HG03442 (cell line): ENCODE results near the gene TFAP2D.

Experiments
- ATAC-seq: cut with Tn5 transposase; IDR thresholded peaks from one replicate; pipeline ENCODE4 v1.9.1; 2021; ENCODE audit warnings: mild to moderate bottlenecking, moderate library complexity; ENCODE audit not compliant: unreplicated experiment

TFAP2D gene

DNA sequence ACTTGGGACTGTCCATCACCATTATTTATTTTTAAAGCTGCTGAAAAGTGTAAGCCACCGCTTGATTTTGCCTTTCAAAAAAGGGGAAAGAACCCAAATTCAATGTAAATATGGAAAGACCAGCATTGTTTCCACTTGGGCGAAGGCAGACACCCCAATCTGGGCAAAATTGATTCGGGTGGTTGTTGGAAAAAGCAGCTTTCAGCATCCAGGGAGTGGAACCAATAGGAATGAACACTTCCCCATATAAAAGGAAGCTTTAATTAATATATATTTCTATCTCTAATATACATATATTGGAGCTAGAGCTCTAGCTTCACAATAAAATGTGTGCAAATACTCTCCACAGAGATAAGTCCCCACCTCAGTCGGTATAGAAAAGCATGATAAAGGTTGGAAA is at the start of gene TFAP2D:
TSS of gene TFAP2D (plus strand) at position 301 of the 400 bp plus-strand sequence. CDS start 530 bp downstream, outside the sequence.
- no peak for ATAC-seq

DNA sequence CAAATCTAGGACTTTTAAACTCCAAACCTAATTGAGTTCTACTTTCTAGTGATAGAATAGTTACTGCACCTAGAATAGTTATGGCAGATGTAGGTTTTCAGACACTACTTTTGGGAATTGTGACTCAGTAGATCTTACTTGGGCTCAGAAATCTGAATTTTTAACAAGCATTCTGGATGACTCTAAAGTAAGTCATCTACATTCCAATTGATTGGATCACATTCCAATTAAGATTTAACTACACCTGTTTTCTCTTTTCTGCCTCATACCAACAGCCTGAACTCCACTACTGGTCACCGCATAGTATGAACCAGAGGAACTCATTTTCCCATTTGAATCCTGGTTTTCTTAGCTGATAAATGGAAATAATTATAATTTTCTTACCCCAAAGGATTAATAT is 49.5 kb upstream of the TFAP2D start:
- no peak for ATAC-seq

DNA sequence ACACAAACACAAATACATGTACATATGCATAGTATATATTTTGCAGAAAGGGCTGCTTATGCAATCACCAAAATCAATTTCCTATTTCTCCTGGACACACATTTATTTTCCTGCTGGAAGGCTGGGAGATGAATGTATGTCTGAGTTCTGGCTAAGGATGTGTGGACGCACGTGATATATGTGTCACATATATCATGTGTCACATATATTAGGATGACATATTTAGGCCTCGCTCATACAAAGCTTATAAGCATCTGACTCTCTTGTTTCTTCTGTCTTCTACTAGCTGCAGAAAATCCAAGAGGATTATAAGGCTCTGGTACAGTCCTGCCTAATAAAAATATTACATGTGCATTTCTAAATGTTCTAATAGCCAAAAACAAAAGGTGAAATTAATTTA is 47.2 kb upstream of the TFAP2D start:
- no peak for ATAC-seq

DNA sequence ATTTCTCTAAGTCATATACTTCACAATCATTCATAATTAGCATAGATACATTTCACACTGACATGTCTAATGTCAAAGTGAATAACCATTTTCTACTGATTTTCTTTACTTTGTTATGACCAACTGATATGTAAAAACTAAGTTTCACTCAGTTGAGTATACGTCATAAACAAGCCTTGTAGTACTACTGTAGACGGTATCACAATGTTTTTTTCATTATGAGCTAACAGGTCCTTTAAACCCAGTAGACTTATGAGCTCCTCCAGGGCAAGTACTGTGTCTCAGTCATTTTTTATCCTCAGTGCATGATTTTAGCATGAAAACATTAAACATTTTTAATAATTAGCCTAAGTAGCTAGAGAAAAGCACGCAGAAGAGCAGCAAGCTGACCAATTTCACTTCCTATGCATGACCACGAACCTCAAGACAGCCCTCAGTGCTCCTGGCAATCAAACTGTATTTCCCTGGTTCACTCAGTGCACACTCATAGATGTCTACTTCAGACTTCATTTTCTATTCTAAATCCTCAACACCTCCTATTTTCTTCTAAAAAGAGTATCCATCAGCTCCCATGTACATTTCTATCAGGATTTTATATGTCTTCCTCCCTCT is 32.0 kb upstream of the TFAP2D start:
- no peak for ATAC-seq

DNA sequence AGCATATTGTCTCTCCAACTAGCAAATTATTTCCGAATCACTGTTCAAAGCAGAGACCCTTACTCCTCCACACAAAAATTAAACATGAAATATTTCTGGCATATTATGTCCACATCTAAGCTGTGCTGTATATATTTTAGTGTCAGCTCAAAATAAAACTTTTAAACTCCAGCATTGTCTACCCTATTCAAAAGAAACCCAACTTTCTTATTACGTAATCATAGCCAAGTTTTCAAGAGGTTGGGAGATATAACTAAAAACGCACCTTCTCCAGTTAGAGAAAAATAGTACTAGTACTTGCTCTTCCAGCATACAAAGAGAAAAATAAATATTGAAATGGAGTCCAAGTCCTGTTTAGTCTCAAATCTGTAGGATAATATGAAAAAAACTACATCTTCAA is 24.1 kb upstream of the TFAP2D start:
- no peak for ATAC-seq

DNA sequence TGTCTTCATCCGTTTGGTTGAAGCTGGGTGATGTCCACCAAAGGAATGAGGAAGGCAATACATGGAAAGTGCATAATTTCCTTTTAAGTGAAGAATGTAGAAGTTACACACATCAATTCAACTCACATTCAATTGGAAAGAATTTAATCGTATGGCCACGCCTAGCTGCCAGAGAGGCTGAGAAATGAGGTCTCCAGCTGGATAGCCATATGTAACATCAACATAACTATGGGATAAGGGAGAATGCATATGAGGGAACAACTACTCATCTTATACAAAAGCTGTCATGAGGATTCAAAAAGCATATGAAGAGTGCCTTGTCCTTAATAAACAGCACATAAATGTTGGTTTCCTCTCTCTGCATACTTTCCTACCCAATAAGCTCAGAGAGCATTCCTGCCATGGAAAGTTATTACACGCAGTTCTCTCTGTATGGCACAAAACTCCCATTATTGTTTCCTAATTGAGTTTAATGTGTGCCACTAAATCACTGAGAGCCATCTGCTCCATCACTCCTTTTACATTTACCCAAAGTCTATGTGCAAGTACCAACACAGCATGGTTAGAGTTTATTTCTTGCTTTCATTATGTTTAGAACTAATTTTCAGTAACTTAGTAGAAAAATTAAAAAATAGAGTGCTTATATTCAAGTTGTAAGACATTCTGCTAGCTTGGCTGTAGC is 21.4 kb upstream of the TFAP2D start:
- no peak for ATAC-seq

DNA sequence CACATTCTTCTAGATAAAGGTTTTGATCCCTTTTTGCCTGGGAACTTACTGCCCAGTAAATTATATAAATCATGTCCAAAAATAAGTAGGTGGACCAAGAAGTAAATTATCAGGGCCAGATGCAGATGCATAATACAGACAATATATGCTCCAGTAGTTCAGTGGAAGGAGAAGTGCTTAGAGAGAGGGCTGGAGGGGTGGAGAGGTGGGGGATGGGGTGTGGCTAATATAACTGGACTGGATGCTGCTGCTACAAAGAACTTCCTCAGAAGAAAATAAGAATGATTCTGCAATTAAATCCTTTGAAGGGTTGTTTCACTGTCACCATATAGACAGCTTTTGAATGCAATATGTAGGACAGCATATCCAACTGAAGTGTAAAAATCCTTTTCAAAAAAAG is 14.8 kb upstream of the TFAP2D start:
- no peak for ATAC-seq

DNA sequence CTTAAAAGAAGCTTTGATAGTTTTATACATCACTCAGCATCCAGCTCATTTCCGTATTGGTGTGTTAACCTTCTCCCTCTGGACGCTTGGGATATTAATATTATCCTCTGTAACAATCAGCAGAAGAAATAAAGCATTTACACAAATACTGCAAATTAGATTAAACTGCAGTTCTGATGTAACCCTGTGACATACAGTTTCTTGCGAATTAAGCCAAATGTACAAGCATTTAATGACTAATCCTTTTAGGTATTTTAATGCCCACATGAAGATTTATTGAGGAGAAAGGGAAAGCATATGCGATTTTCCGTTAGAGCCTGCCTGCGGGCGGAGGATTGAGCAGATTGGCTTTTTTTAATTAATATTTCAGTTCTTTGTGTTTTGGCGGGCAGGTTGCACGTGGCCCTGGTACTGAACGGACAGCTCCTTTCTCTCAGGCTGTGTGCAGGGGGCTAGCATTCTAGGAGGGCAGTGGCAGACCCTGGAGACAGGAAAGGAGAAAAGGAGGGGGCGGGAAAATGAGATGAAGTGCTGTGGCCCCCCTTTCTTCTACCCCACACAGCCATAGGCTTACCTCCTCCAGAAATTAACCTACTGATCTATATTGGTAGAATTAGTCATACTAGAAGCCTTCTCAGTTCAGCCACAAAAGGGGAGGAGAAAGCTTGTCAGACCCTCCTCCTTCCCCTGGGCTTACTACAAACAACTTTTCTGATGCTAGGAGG is 14.1 kb upstream of the TFAP2D start:
- peak; percentile 75 for ATAC-seq

DNA sequence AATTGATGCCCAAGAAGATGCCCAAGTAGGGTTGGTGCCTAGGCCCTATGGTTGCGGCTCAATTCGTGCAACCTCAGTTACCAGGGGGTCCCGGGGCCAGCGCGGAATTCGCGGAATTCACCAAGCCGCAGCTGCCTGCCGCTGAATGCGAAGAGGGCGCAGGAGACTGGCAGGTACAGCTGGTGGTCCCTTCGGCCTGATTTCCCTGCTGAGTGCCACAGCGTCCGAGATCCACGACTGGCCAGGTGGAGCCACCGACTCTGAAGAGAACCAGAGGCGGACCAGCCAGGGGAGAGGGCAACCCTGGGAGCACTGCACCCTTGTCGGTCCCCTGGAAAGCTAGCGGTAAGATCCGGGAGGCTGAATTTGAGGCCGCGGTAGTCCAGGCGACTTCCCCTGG is 6.8 kb upstream of the TFAP2D start:
- ATAC-seq: no peak

DNA sequence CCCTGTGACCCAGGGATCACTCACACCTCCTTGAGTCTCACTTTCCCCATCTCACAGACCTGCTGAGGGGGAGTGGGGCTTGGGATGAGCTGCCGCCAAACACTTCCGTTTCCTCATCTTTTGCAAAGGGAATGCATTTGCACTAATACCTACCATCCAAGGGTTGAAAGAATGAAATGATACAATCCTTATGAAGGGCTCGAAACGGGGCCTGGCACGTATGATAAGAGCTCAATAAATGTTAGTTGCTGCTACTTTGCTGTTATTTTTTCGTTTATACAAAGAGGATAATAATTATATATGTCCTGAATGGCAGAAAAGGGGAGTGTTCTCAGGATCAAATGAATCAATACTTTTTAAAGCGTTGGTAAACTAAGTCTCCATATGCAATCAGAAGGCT is 6.1 kb upstream of the TFAP2D start:
- no peak for ATAC-seq

DNA sequence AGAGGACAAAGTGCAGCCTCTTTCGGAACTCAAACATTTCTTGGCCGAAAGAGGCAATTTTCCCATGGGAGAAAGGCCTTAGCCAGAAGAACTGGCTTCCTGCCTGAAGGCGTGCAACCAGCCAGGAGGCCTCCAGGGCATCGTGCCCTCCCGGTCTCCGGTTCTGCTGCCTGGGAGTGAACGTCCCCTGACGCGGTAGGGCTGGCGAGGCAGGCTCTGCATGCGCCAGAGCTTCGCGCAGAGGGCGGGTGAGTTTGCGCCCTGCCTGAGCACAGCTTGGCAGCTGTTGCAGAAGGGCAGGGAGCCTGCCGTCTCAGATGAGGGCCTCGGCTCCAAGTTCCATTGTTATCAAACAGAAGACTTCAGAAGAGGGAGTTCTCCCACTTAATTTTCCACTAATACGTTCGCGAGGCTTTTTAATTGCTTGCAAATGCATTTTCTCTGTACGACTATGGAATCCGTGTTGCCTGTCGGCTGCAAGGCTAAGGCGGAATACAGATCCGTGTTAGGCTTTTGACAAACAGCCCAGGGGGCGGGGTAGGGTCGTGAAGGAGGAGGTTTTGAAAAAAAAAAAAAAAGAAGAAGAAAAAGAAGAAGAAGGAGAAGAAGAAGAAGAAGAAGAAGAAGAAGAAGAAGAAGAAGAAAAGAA is 5.5 kb upstream of the TFAP2D start:
- no peak for ATAC-seq

DNA sequence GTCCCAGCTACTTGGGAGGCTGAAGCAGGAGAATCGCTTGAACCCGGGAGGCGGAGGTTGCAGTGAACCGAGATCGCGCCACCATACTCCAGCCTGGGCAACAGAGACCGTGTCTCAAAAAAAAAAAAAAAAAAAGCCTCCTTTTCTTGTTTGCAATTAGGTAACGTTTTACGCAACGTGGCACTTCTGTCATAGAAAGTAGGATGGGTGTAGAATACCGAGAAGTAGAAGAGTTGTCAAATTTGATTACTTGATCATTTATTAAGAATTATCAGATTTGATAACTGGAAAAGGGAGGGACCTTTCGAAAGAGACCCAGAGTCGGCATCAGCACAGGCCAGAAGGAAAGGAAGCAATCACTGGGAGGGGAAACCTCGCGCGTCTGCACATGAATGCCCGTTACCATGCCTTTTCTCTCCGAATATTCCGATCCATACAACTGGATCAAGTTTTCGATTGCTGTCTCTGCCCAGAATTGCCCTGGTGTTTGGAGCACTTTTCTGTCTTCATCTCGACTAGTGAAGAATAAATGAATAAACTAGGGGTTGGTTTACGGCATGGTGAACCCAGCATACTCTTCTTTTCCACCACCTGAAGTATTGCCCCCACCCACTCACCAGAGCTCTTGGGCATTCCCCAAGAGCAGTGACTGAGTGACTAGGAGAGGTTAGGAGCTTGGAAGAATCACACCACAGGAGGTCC is 4.5 kb upstream of the TFAP2D start:
- no peak for ATAC-seq

DNA sequence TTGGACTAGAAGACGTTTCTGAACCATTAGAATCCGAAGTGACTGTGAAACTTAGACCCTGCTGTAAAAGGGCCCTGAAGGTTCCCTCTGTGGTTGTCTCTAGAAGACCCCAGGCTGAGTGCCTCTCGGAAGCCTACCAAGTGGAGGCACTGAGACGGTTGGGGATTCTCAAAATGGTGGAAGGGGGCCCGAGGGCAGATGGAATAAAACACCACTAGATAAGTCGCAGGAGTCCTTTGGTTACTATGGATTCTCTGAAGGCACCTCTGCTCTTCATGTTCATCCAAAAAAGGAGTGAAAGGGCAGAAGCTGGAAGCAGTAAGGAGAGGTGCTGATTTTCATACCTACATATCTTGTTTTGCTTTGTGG is 4.0 kb upstream of the TFAP2D start:
- ATAC-seq: no peak

DNA sequence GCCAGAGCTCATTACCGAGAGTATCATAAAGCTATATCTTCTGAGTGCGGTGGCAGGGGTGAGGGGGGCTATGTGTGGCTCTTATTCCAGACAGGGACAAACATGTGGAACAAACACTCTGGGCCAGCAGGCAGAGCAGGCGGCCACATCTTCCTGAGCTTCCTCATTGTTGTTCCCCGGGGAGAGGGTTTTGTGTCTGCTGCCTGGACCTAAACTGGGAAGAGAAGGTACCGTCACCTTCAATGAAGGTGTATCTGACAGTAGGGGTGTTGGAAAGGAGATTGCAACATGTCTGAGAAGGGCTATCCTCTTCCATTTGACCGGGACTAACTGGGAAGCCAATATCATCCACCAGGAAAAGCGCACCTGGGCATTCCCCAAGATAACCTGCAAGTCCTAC is 1.6 kb upstream of the TFAP2D start:
- no peak for ATAC-seq

DNA sequence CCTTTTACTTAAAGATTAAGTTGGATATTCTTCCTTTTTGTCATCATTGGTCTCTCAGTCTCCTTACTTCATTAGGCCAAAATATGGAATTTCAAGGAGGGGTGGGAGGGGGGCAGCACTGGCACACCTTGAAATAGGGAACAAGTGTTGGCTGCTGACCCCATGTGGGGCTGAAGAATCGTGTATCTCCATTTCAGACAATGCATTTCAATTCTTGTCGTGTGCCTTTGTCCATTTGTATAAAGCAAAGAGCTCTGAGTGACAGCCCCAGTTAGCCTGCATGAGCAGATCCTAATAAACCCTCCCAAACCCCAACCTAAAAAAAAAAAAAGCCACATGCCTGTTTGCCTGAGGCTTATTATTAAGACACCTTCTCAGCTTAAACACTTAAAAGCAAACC is 1.0 kb upstream of the TFAP2D start:
- ATAC-seq: no peak

DNA sequence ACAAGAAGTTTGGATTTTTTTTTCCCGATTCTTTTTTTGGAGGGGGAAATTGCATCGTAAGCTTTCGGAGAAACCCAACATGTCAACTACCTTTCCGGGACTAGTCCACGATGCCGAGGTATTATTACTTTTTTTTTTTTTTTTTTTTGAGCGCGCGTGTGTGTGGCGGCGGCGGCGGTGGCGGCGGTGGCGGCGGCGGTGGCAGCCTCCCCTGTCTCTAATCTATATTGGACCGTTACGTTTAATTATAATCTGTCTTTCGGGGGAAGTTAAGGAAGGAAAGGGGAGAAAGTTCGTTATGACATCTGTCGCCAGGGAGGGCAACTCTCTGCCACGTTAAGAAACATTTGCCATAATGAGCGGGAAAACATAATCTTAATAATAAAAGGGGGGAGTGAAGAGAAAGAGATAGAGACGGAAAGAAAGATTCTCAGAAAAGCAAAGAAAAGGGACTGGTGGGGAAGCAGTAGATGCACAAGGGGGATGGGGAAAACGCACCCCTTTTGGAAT is 706 bp downstream of the TFAP2D start:
- no peak for ATAC-seq

DNA sequence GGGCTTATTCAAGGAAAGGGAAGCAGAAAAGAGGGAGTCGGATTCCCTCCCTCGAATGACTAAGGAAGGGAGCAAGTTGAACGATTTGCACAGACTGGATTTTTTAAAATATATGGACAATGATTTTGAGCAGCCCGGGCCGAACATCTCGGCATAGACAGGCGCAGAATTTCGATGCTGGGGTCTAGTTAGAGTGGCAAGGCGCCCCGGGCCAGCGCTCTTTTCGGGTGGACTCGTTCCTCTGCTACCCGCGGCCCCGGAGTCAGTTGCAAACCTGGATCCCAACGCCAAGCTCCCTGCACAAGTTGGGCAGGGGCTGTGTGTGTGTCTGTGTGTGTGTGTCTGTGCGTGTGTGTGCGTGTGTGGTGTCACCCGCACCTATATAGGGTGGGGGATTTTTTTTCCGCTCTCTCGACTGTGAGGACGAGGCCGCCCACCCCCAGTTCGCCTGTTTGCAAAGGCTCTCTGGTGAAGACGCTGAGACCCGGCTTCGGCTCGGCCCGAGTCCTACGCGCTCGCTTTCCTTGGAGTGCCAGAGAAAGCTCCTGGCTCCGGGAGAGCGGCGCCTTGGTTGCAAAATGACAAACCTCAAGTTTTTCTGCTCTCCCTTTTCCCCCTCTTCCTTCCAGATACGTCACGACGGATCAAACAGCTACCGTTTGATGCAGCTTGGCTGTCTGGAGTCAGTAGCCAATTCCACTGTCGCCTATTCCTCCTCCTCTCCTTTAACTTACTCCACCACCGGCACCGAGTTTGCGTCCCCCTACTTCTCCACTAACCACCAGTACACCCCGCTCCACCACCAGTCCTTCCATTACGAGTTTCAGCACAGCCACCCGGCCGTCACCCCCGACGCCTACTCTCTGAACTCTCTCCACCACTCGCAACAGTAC is 1.4 kb downstream of the TFAP2D start:
- no peak for ATAC-seq

DNA sequence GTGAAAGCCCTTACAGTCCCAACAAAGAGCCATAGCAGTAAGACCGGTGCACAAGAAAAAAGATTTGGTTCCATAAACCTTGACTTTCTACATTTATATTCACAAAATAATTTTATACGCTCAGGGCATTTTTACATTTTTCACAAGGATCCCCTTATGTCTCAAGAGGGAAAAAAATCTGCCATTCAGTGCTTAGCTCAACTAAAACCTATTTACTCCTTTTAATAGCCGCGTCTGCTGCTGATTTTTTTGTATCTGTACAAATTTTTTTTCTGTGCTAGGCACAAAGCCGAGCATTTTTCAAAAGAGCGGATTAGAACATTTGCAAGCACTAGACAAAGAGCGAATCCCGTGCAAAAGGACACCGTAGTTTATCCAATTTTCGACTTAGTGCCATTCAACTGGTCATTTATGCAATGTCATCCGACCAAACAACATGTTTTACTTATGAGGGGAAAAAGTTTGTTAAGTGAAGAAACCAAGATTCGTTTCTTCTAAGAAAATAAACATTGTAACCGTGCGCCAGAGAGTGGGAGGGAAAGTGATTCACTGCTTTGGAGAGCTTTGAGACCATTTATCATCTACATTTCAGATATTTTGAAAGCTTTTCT is 3.7 kb downstream of the TFAP2D start:
- ATAC-seq: no peak

DNA sequence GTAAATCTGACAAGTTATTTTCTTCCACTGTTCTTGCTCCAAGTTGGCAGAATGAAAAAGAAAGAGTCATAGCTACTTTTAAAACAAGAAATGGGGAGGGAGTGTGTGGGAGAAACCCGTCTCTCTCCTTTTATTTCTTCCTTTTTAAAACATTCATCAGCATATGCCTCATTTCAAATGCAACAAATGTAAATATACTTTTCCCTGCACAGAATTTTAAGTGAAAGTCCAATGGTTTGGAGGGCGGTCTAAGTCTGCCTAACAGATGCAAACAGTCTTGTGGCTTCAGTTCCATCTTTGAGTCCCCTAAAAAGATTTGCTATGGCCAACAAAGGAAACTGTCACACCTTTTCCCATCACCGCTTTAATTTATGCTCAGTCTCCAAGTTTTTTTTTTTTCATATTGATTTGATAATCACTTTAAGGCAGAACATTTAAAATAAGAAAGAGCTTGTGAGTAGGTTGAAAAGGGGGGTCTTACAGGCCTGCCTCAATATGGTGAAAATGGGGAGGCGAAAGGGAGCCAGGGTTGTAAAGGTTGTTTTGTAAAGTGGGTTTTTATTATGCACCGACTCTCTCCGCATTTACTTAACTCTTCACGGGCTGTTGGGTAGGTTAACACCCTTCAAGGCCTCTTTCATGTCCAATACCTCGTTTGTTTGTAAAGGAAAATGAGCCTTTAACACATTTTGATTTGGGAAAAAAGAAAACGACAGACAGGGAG is 4.6 kb downstream of the TFAP2D start:
- ATAC-seq: no peak
